HFFc6 (cell line): ENCODE data around the gene GPR158. TPM values are rescaled to one million over a fixed set of nuclear protein-coding genes. Genes with fewer than 3 reads are reported as not detected.
A peak's percentile ranks its signal among the peaks of the same experiment; 100 is the strongest.

Experiments used
- DNase-seq: peaks from one replicate; pipeline ENCODE4 v3.0.0-alpha.2; 2018
- H3K27ac Mint-ChIP-seq: 2 replicates; pipeline ENCODE4 v1.8.0; 2020; ENCODE audit warnings: mild to moderate bottlenecking, mixed read lengths
- H3K27me3 Mint-ChIP-seq: 2 replicates; pipeline ENCODE4 v1.8.0; 2021; ENCODE audit warnings: mild to moderate bottlenecking, moderate library complexity, mixed read lengths; ENCODE audit not compliant: insufficient read depth
- H3K36me3 Mint-ChIP-seq: 2 replicates; pipeline ENCODE4 v1.8.0; 2021; ENCODE audit warnings: low read depth, mixed read lengths
- H3K4me1 Mint-ChIP-seq: 2 replicates; pipeline ENCODE4 v1.8.0; 2020; ENCODE audit warnings: low read depth, mixed read lengths
- H3K4me3 Mint-ChIP-seq: 2 replicates; pipeline ENCODE4 v1.8.0; 2020; ENCODE audit warnings: mild to moderate bottlenecking, moderate library complexity, mixed read lengths
- H3K9me3 Mint-ChIP-seq: 2 replicates; pipeline ENCODE4 v1.8.0; 2020; ENCODE audit warnings: mild to moderate bottlenecking, mixed read lengths
- CTCF ChIP-seq: fragments of 200-600 bp; sonication (generic); IDR thresholded peaks from 2 replicates; pipeline ENCODE4 v1.5.0; 2021; ENCODE audit warnings: antibody characterized with exemption, mild to moderate bottlenecking
- total RNA-seq, 6 experiments: library from RNA; stranded (reverse); fragmentation: NEBNext Ultra II Directional; extraction: Animal tissue kit (Norgen Biotek cat#: 25700); gene quantifications; 2 replicates in 1 of 6; 3 replicates in 5 of 6; pipeline ENCODE4 v1.2.3, GENCODE V29; 2021

Gene GPR158
- total RNA-seq, 6 experiments from 2014 or later = not detected

- H3K36me3 Mint-ChIP-seq = no peaks in the 10 kb centered on the region
- H3K27me3 Mint-ChIP-seq = no peaks in the 10 kb centered on the region; the same call in 1 of the 2 replicates
- H3K27ac Mint-ChIP-seq = no peak overlapping the region
- no peaks in the 10 kb centered on the region for H3K4me1 Mint-ChIP-seq
- no peak overlapping the region for H3K4me3 Mint-ChIP-seq
- DNase-seq = peak; percentile 30
- peak; percentile 81 for TF ChIP-seq CTCF
- no peaks in the 10 kb centered on the region for H3K9me3 Mint-ChIP-seq
These were observed 52.2 kb downstream of the GPR158 start for GRCh38 chr10:25226775-25227682.

GRCh38 chr10:25231751-25232150 is 57.0 kb downstream of the GPR158 start:
- Mint-ChIP-seq H3K4me1 (no peaks in the 10 kb centered on the region), H3K27ac (no peak overlapping the region), H3K4me3 (no peak overlapping the region), H3K9me3 (peaks cover 4% of the 10 kb centered on the region; the same call in 1 of the 2 replicates), H3K36me3 (no peaks in the 10 kb centered on the region), H3K27me3 (no peaks in the 10 kb centered on the region; the same call in 1 of the 2 replicates)
- no peak for TF ChIP-seq CTCF
- DNase-seq = no peak

DNA sequence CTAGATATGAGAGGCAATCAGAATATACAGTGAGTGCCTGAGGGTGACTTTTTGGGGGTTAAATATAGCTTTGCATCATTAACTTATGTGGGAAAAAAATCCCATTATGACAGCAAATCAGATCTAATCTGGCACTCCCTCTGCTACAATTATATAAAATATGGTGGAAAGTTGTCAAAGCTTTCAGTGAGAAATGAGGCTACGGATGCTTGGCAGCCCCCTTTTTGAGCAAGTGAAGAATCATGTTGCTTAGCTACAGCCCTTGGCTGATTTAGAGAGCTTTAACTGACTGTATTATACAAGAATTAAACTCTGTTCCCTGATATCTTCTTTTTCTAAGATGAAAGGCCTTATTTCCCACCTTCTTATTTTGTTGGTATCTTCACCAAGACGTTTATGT is 57.4 kb downstream of the GPR158 start:
- Mint-ChIP-seq H3K4me3 (no peak overlapping the region), H3K4me1 (no peaks in the 10 kb centered on the region), H3K27ac (no peak overlapping the region), H3K9me3 (peaks cover 4% of the 10 kb centered on the region; the same call in 1 of the 2 replicates), H3K27me3 (no peaks in the 10 kb centered on the region; the same call in 1 of the 2 replicates), H3K36me3 (no peaks in the 10 kb centered on the region)
- TF ChIP-seq CTCF = no peak
- no peak for DNase-seq

DNA sequence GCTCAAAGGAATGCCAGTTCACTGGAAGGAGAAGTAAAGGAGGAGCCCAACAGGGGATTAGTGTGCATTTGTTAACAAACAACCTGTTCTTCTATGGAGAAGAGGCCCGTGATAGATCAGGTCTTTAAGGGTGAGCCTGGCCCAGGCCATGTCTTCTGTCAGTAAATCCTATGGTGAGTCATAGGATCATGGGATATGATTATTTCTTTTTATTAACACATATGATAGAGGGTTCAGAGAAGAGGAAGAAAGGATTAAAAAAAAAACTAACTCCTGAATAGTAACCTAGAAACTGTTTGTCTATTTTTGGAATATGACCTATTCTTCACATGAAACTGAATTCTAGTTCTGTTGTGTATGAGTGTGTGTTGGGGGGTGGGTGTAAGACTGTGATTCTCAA is 70.4 kb downstream of the GPR158 start:
- Mint-ChIP-seq H3K9me3 (peaks cover 12% of the 10 kb centered on the region), H3K4me1 (no peaks in the 10 kb centered on the region), H3K27me3 (no peaks in the 10 kb centered on the region), H3K4me3 (no peak overlapping the region), H3K27ac (no peak overlapping the region), H3K36me3 (no peaks in the 10 kb centered on the region)
- DNase-seq = no peak
- TF ChIP-seq CTCF = no peak

DNA sequence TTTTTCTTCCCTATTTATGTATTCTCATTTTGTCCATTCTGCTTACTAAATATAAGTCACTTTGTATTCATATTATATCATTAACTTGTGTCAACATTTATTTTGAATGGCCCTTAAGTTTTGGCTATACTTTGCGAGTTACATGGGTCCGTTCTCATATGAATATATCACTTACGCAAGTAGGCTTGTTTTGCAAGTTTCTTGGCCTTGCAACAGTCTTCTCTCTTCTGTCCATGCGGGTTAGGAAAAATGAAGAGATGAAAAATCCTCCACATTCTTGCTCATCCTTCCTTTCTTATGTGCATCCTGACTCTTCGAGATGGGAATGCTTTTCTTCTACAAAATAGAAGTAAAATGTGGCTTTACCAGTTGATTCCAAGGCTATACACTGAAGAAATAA is 82.8 kb downstream of the GPR158 start:
- no peak for DNase-seq
- no peaks in the 10 kb centered on the region for H3K36me3 Mint-ChIP-seq
- peaks cover 7% of the 10 kb centered on the region; the same call in 1 of the 2 replicates for H3K9me3 Mint-ChIP-seq
- H3K4me1 Mint-ChIP-seq = no peaks in the 10 kb centered on the region
- TF ChIP-seq CTCF = no peak
- H3K4me3 Mint-ChIP-seq = no peak overlapping the region
- H3K27me3 Mint-ChIP-seq = no peaks in the 10 kb centered on the region
- no peak overlapping the region for H3K27ac Mint-ChIP-seq
